PC-3 (cell line): ENCODE results near the gene ADK. TPM values are rescaled to one million over a fixed set of nuclear protein-coding genes. Genes with fewer than 3 reads are reported as not detected.
A peak's percentile ranks its signal among the peaks of the same experiment; 100 is the strongest.

Source experiments
- ATAC-seq: fragments of 200-7000 bp; cut with Tn5 transposase; 2 replicates; pipeline ENCODE4 v1.9.1; 2020; ENCODE audit warnings: mild to moderate bottlenecking, moderate library complexity
- BruUV-seq: library from RNA; stranded (reverse); fragments of 400-500 nt; replicated peaks from 2 replicates; lab custom pipeline; 2021; lab: Mats Ljungman, UMichigan
- CTCF ChIA-PET: fragments of 300-600 bp; sonication (Branson Sonifier 250); formaldehyde crosslinking; loops from one replicate; lab custom pipeline; 2022; ENCODE audit warnings: antibody characterized with exemption; lab: Charles Lee
- POLR2A ChIA-PET: fragments of 300-600 bp; sonication (Branson Sonifier 250); formaldehyde crosslinking; loops from one replicate; lab custom pipeline; 2022; ENCODE audit warnings: antibody characterized with exemption; ENCODE audit not compliant: unreplicated experiment; lab: Charles Lee
- DNase-seq: peaks from one replicate; pipeline ENCODE4 v3.0.0-alpha.2; 2015
- H2AFZ ChIP-seq: fragments of 300-600 bp; sonication (generic); 2 replicates; pipeline ENCODE4 v1.6.0; 2016; ENCODE audit warnings: antibody characterized with exemption, low read length
- H3F3A ChIP-seq: fragments of 300-600 bp; sonication (generic); one replicate; pipeline ENCODE4 v1.6.0; 2017; ENCODE audit warnings: antibody characterized with exemption, low read length, control low read depth, mild to moderate bottlenecking; ENCODE audit not compliant: unreplicated experiment
- H3K27ac ChIP-seq: fragments of 300-600 bp; sonication (generic); 2 replicates; pipeline ENCODE4 v1.5.1; 2016; ENCODE audit warnings: mild to moderate bottlenecking, low read length
- H3K27me3 ChIP-seq: fragments of 300-600 bp; sonication (generic); 2 replicates; pipeline ENCODE4 v1.6.1; 2016; ENCODE audit warnings: low read length, mixed read lengths
- H3K36me3 ChIP-seq: fragments of 300-600 bp; sonication (generic); 2 replicates; pipeline ENCODE4 v1.6.1; 2016; ENCODE audit warnings: low read depth, mixed run types, low read length, mixed read lengths
- H3K4me1 ChIP-seq: fragments of 300-600 bp; sonication (generic); 2 replicates; pipeline ENCODE4 v1.5.1; 2016; ENCODE audit warnings: low read length; ENCODE audit not compliant: insufficient read depth
- H3K4me2 ChIP-seq: fragments of 300-600 bp; sonication (generic); 2 replicates; pipeline ENCODE4 v1.6.0; 2016; ENCODE audit warnings: low read length
- H3K4me3 ChIP-seq: fragments of 300-600 bp; sonication (generic); 2 replicates; pipeline ENCODE4 v1.5.1; 2016; ENCODE audit warnings: mild to moderate bottlenecking, low read length, mixed read lengths
- H3K79me2 ChIP-seq: fragments of 300-600 bp; sonication (generic); 2 replicates; pipeline ENCODE4 v1.6.1; 2017; ENCODE audit warnings: low read length, mixed read lengths
- H3K9ac ChIP-seq: fragments of 300-600 bp; sonication (generic); 2 replicates; pipeline ENCODE4 v1.6.0; 2016; ENCODE audit warnings: mild to moderate bottlenecking, low read length
- H3K9me2 ChIP-seq: fragments of 300-600 bp; sonication (generic); replicated peaks from 2 replicates; pipeline ENCODE4 v1.6.1; 2016; ENCODE audit warnings: mixed run types, low read length, mixed read lengths
- H3K9me3 ChIP-seq: fragments of 300-600 bp; sonication (generic); 2 replicates; pipeline ENCODE4 v1.6.1; 2016; ENCODE audit warnings: low read length, mixed read lengths
- H4K20me1 ChIP-seq: fragments of 300-600 bp; sonication (generic); 2 replicates; pipeline ENCODE4 v1.6.1; 2016; ENCODE audit warnings: low read length, mixed read lengths
- EZH2 ChIP-seq: fragments of 300-600 bp; sonication (generic); IDR thresholded peaks from one replicate; pipeline ENCODE4 v1.6.1; 2017; ENCODE audit warnings: antibody characterized with exemption, mild to moderate bottlenecking, low read length; ENCODE audit not compliant: unreplicated experiment
- EZH2phosphoT487 ChIP-seq: fragments of 300-600 bp; sonication (generic); IDR thresholded peaks from 2 replicates; pipeline ENCODE4 v1.6.1; 2018; ENCODE audit warnings: mild to moderate bottlenecking, antibody characterized with exemption, low read length, borderline replicate concordance
- intact Hi-C: fragments of 100-400 bp; cut with micrococcal nuclease; formaldehyde crosslinking; loops from 2 replicates; pipeline ENCODE4 v1.9.0; 2023
- total RNA-seq: library from RNA; depleted of rRNA; stranded (reverse); fragments of >200 nt; gene quantifications from 2 replicates; pipeline ENCODE4 v1.2.3, GENCODE V29; 2014
- TF ChIP-seq, protein P1 (sequence below): fragments of 300-600 bp; sonication (generic); conservative IDR thresholded peaks from 2 replicates; pipeline ENCODE4 v1.5.1; 2017; ENCODE audit warnings: antibody characterized with exemption, low read depth, mild to moderate bottlenecking, low read length

Gene ADK
- total RNA-seq, 1 experiment from 2014 or later = 256 TPM

DNA sequence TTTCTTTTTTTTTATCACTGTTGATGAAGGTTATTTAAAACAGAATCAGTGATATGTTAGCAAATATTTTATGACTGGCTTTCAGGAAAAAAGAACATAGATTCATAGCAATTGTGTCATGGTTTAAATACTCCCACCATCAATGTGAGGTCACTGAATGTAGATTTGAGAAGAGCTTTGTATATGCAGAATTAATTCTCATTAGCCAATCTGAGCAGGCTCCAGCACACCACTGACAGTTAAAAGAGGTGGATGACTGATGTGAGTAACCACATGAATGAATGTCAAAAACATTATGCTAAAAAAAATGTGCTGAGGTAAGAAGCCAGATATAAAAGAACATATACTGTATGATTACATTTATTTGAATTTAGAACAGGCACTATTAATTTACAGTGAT, 500.5 kb downstream of the ADK start:
- Histone ChIP-seq H3K9me3 (no peaks in the 10 kb centered on the region), H3K4me1 (no peaks in the 10 kb centered on the region), H3K4me2 (no peak overlapping the region), H3K9ac (no peak overlapping the region), H3K79me2 (no peaks in the 10 kb centered on the region), H3F3A (no peaks in the 10 kb centered on the region), H3K36me3 (peaks cover 4% of the 10 kb centered on the region; the same call in 1 of the 2 replicates), H4K20me1 (no peaks in the 10 kb centered on the region), H3K27me3 (no peaks in the 10 kb centered on the region), H3K4me3 (no peak overlapping the region), H3K27ac (no peak overlapping the region), H2AFZ (no peak overlapping the region), H3K9me2 (no peaks in the 10 kb centered on the region)
- ChIA-PET CTCF (interaction anchor here (0.6 kb wide), 1 partner anchor 14 kb away, joined by 3 read pairs; no protein-coding TSS in a partner anchor), POLR2A (interaction anchor here (0.6 kb wide), 1 partner anchor 375 kb away, joined by 3 read pairs; no protein-coding TSS in a partner anchor)
- BruUV-seq = no TSS peak
- TF ChIP-seq EZH2 (no peak), EZH2phosphoT487 (no peak)
- TF ChIP-seq, protein P1, sequence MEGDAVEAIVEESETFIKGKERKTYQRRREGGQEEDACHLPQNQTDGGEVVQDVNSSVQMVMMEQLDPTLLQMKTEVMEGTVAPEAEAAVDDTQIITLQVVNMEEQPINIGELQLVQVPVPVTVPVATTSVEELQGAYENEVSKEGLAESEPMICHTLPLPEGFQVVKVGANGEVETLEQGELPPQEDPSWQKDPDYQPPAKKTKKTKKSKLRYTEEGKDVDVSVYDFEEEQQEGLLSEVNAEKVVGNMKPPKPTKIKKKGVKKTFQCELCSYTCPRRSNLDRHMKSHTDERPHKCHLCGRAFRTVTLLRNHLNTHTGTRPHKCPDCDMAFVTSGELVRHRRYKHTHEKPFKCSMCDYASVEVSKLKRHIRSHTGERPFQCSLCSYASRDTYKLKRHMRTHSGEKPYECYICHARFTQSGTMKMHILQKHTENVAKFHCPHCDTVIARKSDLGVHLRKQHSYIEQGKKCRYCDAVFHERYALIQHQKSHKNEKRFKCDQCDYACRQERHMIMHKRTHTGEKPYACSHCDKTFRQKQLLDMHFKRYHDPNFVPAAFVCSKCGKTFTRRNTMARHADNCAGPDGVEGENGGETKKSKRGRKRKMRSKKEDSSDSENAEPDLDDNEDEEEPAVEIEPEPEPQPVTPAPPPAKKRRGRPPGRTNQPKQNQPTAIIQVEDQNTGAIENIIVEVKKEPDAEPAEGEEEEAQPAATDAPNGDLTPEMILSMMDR = no peak
- DNase-seq (no peak), ATAC-seq (no peak)
- intact Hi-C loops = no loop called here

DNA sequence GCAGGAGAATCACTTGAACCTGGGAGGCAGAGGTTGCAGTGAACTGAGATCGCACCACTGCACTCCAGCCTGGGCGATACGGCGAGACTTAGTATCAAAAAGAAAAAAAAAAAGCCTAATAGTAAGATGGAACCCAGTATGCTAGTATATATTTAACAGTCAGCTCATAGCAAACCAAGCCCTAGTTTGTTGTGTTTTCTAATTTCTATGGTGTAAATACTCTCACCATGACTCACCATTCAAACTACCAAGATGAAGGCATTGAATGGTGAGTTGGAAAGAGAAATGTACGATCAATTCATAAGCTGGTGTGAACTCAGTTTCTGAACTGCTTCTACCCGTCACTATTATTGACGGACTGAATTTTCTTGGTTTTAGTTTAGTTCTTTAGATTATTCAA, 501.6 kb downstream of the ADK start:
- intact Hi-C loops = no loop called here
- no peak overlapping the region for H2AFZ ChIP-seq
- H3K79me2 ChIP-seq = no peaks in the 10 kb centered on the region
- H3K4me3 ChIP-seq = no peak overlapping the region
- no peaks in the 10 kb centered on the region for H3K4me1 ChIP-seq
- no peaks in the 10 kb centered on the region for H3K27me3 ChIP-seq
- ATAC-seq = peak; percentile 51
- DNase-seq = peak; percentile 61
- H3K9me2 ChIP-seq = no peaks in the 10 kb centered on the region
- peaks cover 4% of the 10 kb centered on the region; the same call in 1 of the 2 replicates for H3K36me3 ChIP-seq
- no peak overlapping the region for H3K4me2 ChIP-seq
- H3K27ac ChIP-seq = no peak overlapping the region
- H3F3A ChIP-seq = no peaks in the 10 kb centered on the region
- ChIA-PET CTCF (interaction anchor here (0.6 kb wide), 2 partner anchors 9 to 86 kb away, joined by 3 read pairs; no protein-coding TSS in a partner anchor), POLR2A (interaction anchor here (0.6 kb wide), 1 partner anchor 278 kb away, joined by 3 read pairs; no protein-coding TSS in a partner anchor)
- H3K9me3 ChIP-seq = no peaks in the 10 kb centered on the region
- H3K9ac ChIP-seq = no peak overlapping the region
- H4K20me1 ChIP-seq = no peaks in the 10 kb centered on the region
- BruUV-seq = no TSS peak
- TF ChIP-seq EZH2 (no peak), EZH2phosphoT487 (no peak)
- TF ChIP-seq, protein P1 = no peak

DNA sequence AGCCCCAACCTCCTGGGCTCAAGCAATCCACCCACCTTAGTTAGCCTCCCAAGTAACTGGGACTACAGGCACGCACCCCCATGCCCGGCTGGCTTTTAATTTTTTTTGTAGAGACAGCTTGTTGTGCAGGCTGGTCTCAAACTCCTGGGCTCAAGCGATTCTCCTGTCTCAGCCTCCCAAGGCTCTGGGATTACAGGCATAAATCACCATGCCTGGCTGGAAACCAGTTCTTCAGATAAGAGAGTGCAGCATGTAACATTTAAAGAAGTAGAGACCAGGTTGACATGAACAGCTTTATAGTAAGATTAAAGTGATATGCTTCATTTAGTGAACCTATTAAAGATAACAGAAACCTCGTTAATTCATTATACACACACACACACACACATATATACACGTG, 507.5 kb downstream of the ADK start:
- peaks cover 4% of the 10 kb centered on the region; the same call in 1 of the 2 replicates for H3K36me3 ChIP-seq
- no peak for TF ChIP-seq EZH2
- no peak for TF ChIP-seq EZH2phosphoT487
- TF ChIP-seq, protein P1 = no peak
- DNase-seq (no peak), ATAC-seq (no peak)
- H3K9me3 ChIP-seq = no peaks in the 10 kb centered on the region
- no peak overlapping the region for H3K4me2 ChIP-seq
- ChIA-PET POLR2A (interaction anchor here (0.5 kb wide), 1 partner anchor 259 kb away, joined by 4 read pairs; no protein-coding TSS in a partner anchor), CTCF (no interaction called here)
- intact Hi-C loops = no loop called here
- BruUV-seq = no TSS peak
- no peaks in the 10 kb centered on the region for H3K27me3 ChIP-seq
- H3K4me1 ChIP-seq = no peaks in the 10 kb centered on the region
- H3K4me3 ChIP-seq = no peak overlapping the region
- no peaks in the 10 kb centered on the region for H3K9me2 ChIP-seq
- H3K79me2 ChIP-seq = no peaks in the 10 kb centered on the region
- no peak overlapping the region for H2AFZ ChIP-seq
- no peak overlapping the region for H3K9ac ChIP-seq
- H3F3A ChIP-seq = no peaks in the 10 kb centered on the region
- H3K27ac ChIP-seq = no peak overlapping the region
- H4K20me1 ChIP-seq = no peaks in the 10 kb centered on the region
